NT2/D1 (cell line): Measurements from ENCODE around the gene NEU4.

Source experiments
- YY1 ChIP-seq: IDR thresholded peaks from 2 replicates; pipeline ENCODE4 v1.6.1; 2011; ENCODE audit not compliant: insufficient read length, insufficient read depth
- ZNF274 ChIP-seq: IDR thresholded peaks from 2 replicates; pipeline ENCODE4 v1.6.1; 2011; ENCODE audit warnings: mild to moderate bottlenecking, low read depth, low read length

DNA sequence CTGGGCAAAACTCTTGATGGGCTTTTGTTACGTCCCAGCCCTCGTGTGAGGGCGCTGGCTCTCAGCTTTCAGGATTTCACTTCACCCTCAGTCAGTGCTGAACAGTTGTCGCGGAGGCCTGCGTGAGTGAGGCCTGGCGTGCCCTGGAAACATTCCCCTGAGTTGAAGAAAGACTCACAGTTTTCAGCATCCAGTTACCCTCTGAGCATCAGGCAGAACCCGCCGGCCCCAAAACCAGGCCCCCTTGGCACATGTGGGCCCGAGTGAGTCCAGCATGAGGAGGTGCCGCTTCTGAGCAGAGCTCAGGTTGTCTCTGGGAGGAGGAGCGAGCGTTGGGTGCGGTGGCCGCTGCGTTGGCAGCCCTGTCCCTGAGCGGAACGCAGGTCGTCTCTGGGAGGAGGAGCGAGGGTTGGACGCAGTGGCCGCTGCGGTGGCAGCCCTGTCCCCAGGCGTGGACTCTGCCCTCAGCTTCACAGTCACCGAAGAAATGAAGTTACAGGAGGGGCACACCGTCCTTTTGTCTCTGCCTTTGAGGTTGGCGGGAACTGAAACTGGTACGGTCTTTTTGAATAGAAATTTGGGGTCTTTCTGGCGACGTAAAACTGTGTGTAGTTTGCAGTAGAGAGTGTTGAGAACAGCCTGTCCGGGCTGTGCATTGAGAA is at the start of gene NEU4:
- TF ChIP-seq ZNF274 (no peak), YY1 (no peak)
